ENCODE results near the gene SPOCK1.

DNA sequence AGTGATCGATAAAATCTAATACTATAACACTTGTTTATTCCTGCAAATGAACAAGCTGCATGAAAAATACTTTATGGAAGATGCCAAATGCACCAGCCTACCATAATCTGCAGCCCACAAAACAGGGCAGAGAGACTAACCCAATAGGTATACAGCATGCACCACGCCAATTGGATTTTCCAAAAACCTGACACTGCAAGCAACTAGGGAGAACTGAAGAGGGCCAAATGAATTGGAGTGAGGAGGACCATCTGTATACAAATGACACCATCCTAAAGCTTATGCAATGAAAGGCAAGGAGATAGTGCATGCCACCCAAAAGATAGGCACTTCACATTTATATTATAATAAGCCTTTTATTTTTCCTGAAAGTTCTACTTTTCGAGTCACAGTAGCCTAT is 100.4 kb downstream of the SPOCK1 start:
- TF ChIP-seq, protein P1, sequence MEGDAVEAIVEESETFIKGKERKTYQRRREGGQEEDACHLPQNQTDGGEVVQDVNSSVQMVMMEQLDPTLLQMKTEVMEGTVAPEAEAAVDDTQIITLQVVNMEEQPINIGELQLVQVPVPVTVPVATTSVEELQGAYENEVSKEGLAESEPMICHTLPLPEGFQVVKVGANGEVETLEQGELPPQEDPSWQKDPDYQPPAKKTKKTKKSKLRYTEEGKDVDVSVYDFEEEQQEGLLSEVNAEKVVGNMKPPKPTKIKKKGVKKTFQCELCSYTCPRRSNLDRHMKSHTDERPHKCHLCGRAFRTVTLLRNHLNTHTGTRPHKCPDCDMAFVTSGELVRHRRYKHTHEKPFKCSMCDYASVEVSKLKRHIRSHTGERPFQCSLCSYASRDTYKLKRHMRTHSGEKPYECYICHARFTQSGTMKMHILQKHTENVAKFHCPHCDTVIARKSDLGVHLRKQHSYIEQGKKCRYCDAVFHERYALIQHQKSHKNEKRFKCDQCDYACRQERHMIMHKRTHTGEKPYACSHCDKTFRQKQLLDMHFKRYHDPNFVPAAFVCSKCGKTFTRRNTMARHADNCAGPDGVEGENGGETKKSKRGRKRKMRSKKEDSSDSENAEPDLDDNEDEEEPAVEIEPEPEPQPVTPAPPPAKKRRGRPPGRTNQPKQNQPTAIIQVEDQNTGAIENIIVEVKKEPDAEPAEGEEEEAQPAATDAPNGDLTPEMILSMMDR (IDR thresholded peaks at IDR 0.05): no peak
- no peak for TF ChIP-seq POLR2A (IDR thresholded peaks at IDR 0.05)

Data from Peyer's patch (tissue), 4 donors.